Lung (tissue), 12 donors: Measurements from ENCODE around the gene GPC6. TPM values are rescaled to one million over a fixed set of nuclear protein-coding genes. Genes with fewer than 3 reads are reported as not detected.

Source experiments
- ATAC-seq: fragments of 200-7000 bp; cut with Tn5 transposase; one replicate; pipeline ENCODE4 v1.9.1; 2020; ENCODE audit warnings: moderate number of reproducible peaks; ENCODE audit not compliant: insufficient read depth, low FRiP score
- DNase-seq, 3 donors: peaks; one replicate each; pipeline ENCODE4 v3.0.0-alpha.2; 2013 to 2017
- H3K27ac ChIP-seq, 2 donors: one replicate each; pipeline ENCODE4 v1.5.1; 2013; ENCODE audit warnings: mild to moderate bottlenecking in 2 of 2, moderate library complexity in 2 of 2, control low read depth in 1 of 2, inconsistent platforms in 1 of 2, low read depth in 1 of 2, low read length in 1 of 2
- H3K27me3 ChIP-seq, 3 donors: one replicate each; pipeline ENCODE4 v1.5.1; 2013; ENCODE audit warnings: low read length in 2 of 3; ENCODE audit not compliant: control insufficient read depth in 3 of 3, insufficient read depth in 3 of 3
- H3K36me3 ChIP-seq, 4 donors: one replicate each; pipeline ENCODE4 v1.5.1; 2013; ENCODE audit warnings: low read length in 4 of 4, mild to moderate bottlenecking in 1 of 4, moderate library complexity in 1 of 4; ENCODE audit not compliant: control insufficient read depth in 4 of 4, insufficient read depth in 4 of 4
- H3K4me1 ChIP-seq, 5 donors: one replicate each; pipeline ENCODE4 v1.5.1; 2013; ENCODE audit warnings: low read length in 5 of 5, mild to moderate bottlenecking in 2 of 5, moderate library complexity in 1 of 5; ENCODE audit not compliant: control insufficient read depth in 5 of 5, insufficient read depth in 5 of 5
- H3K4me3 ChIP-seq: one replicate; pipeline ENCODE4 v1.5.1; 2013; ENCODE audit warnings: mild to moderate bottlenecking, control low read depth, moderate library complexity
- H3K9ac ChIP-seq, 2 donors: one replicate each; pipeline ENCODE4 v1.5.1; 2013; ENCODE audit warnings: low read length in 2 of 2, control low read depth in 1 of 2; ENCODE audit not compliant: insufficient read depth in 1 of 2
- H3K9me3 ChIP-seq, 4 donors: one replicate each; pipeline ENCODE4 v1.5.1; 2013; ENCODE audit warnings: low read length in 3 of 4, mild to moderate bottlenecking in 1 of 4, moderate library complexity in 1 of 4; ENCODE audit not compliant: control insufficient read depth in 4 of 4, insufficient read depth in 3 of 4
- CTCF ChIP-seq: IDR thresholded peaks from 2 replicates; pipeline ENCODE4 v1.5.1; 2012; ENCODE audit warnings: mild to moderate bottlenecking; ENCODE audit errors: control extremely low read depth, extremely low read depth
- WGBS, 2 donors: extraction: QIAGEN DNeasy Blood & Tissue Kit; methylation state at CpG; one replicate each; pipeline ENCODE4 v1.1.7; 2013; 5-methylcytosine and 5-hydroxymethylcytosine counted together
- polyA plus RNA-seq, 2 donors: library from polyadenylated mRNA; stranded (reverse); fragments of 200-250 nt; gene quantifications; one replicate each; pipeline ENCODE4 v1.2.1, GENCODE V29; 2013
- total RNA-seq, 2 donors: library from RNA; depleted of rRNA in 1 of 2; stranded (reverse); fragments of >200 nt in 1 of 2; gene quantifications; one replicate each; pipeline ENCODE4 v1.2.1, GENCODE V29; 2014 to 2021
- donor health status: control.
- donor health status: control.
- donor health status: Bipolar disorder and iron deficiency.
- donor health status: healthy.
- donor health status: DM: yes; HTN: yes; CAD: no.

GPC6 gene
- total and polyA plus RNA-seq, 4 donors = 0.45 to 31.4 (median 4.8) TPM

GRCh38 chr13:94269557-94269956 is 1043.0 kb downstream of the GPC6 start:
- Histone ChIP-seq H3K4me1 (peaks cover 0 to 2% (median 0%) of the 10 kb centered on the region in 5 donors), H3K27me3 (no peaks in the 10 kb centered on the region), H3K9ac (no peak overlapping the region), H3K9me3 (no peaks in the 10 kb centered on the region), H3K36me3 (no peaks in the 10 kb centered on the region), H3K27ac (no peak overlapping the region), H3K4me3 (no peak overlapping the region)
- DNase-seq = no peak
- TF ChIP-seq CTCF = no peak
- no peak for ATAC-seq
- WGBS, 2 donors = 90 to 97% methylated on average over 6 of the region's 6 CpGs

- WGBS, 2 donors = 93 to 98% methylated on average over 2 of the region's 2 CpGs
- TF ChIP-seq CTCF = no peak
- no peak overlapping the region for H3K27ac ChIP-seq
- no peaks in the 10 kb centered on the region for H3K27me3 ChIP-seq
- ATAC-seq = no peak
- peaks cover 0 to 2% (median 0%) of the 10 kb centered on the region in 5 donors for H3K4me1 ChIP-seq
- no peak overlapping the region for H3K4me3 ChIP-seq
- H3K9me3 ChIP-seq = no peaks in the 10 kb centered on the region
- no peak overlapping the region for H3K9ac ChIP-seq
- no peak for DNase-seq
- H3K36me3 ChIP-seq = no peaks in the 10 kb centered on the region
Observed at GRCh38 chr13:94270556-94270955, 1043.9 kb downstream of the GPC6 start.

GRCh38 chr13:94272038-94272437 is 1045.4 kb downstream of the GPC6 start:
- ATAC-seq = no peak
- no peak overlapping the region for H3K27ac ChIP-seq

More at GRCh38 chr13:94272038-94272437, 1045.4 kb downstream of the GPC6 start:
- DNase-seq = no peak
- WGBS, 2 donors = 78 to 91% methylated on average over 2 of the region's 2 CpGs
- Histone ChIP-seq H3K4me1 (peaks cover 0 to 2% (median 0%) of the 10 kb centered on the region in 5 donors), H3K36me3 (no peaks in the 10 kb centered on the region), H3K27me3 (no peaks in the 10 kb centered on the region), H3K9ac (no peak overlapping the region), H3K4me3 (no peak overlapping the region), H3K9me3 (peaks cover 0 to 2% (median 0%) of the 10 kb centered on the region in 4 donors)
- TF ChIP-seq CTCF = no peak
